PC-3 (cell line): ENCODE results near the gene GCHFR. TPM values are rescaled to one million over a fixed set of nuclear protein-coding genes. Genes with fewer than 3 reads are reported as not detected.
A peak's percentile ranks its signal among the peaks of the same experiment; 100 is the strongest.

Experiments
- ATAC-seq: fragments of 200-7000 bp; cut with Tn5 transposase; 2 replicates; pipeline ENCODE4 v1.9.1; 2020; ENCODE audit warnings: mild to moderate bottlenecking, moderate library complexity
- BruUV-seq: library from RNA; stranded (reverse); fragments of 400-500 nt; replicated peaks from 2 replicates; lab custom pipeline; 2021; lab: Mats Ljungman, UMichigan
- CTCF ChIA-PET: fragments of 300-600 bp; sonication (Branson Sonifier 250); formaldehyde crosslinking; loops from one replicate; lab custom pipeline; 2022; ENCODE audit warnings: antibody characterized with exemption; lab: Charles Lee
- POLR2A ChIA-PET: fragments of 300-600 bp; sonication (Branson Sonifier 250); formaldehyde crosslinking; loops from one replicate; lab custom pipeline; 2022; ENCODE audit warnings: antibody characterized with exemption; ENCODE audit not compliant: unreplicated experiment; lab: Charles Lee
- DNase-seq: peaks from one replicate; pipeline ENCODE4 v3.0.0-alpha.2; 2015
- H2AFZ ChIP-seq: fragments of 300-600 bp; sonication (generic); 2 replicates; pipeline ENCODE4 v1.6.0; 2016; ENCODE audit warnings: antibody characterized with exemption, low read length
- H3F3A ChIP-seq: fragments of 300-600 bp; sonication (generic); one replicate; pipeline ENCODE4 v1.6.0; 2017; ENCODE audit warnings: antibody characterized with exemption, low read length, control low read depth, mild to moderate bottlenecking; ENCODE audit not compliant: unreplicated experiment
- H3K27ac ChIP-seq: fragments of 300-600 bp; sonication (generic); 2 replicates; pipeline ENCODE4 v1.5.1; 2016; ENCODE audit warnings: mild to moderate bottlenecking, low read length
- H3K27me3 ChIP-seq: fragments of 300-600 bp; sonication (generic); 2 replicates; pipeline ENCODE4 v1.6.1; 2016; ENCODE audit warnings: low read length, mixed read lengths
- H3K36me3 ChIP-seq: fragments of 300-600 bp; sonication (generic); 2 replicates; pipeline ENCODE4 v1.6.1; 2016; ENCODE audit warnings: low read depth, mixed run types, low read length, mixed read lengths
- H3K4me1 ChIP-seq: fragments of 300-600 bp; sonication (generic); 2 replicates; pipeline ENCODE4 v1.5.1; 2016; ENCODE audit warnings: low read length; ENCODE audit not compliant: insufficient read depth
- H3K4me2 ChIP-seq: fragments of 300-600 bp; sonication (generic); 2 replicates; pipeline ENCODE4 v1.6.0; 2016; ENCODE audit warnings: low read length
- H3K4me3 ChIP-seq: fragments of 300-600 bp; sonication (generic); 2 replicates; pipeline ENCODE4 v1.5.1; 2016; ENCODE audit warnings: mild to moderate bottlenecking, low read length, mixed read lengths
- H3K79me2 ChIP-seq: fragments of 300-600 bp; sonication (generic); 2 replicates; pipeline ENCODE4 v1.6.1; 2017; ENCODE audit warnings: low read length, mixed read lengths
- H3K9ac ChIP-seq: fragments of 300-600 bp; sonication (generic); 2 replicates; pipeline ENCODE4 v1.6.0; 2016; ENCODE audit warnings: mild to moderate bottlenecking, low read length
- H3K9me2 ChIP-seq: fragments of 300-600 bp; sonication (generic); replicated peaks from 2 replicates; pipeline ENCODE4 v1.6.1; 2016; ENCODE audit warnings: mixed run types, low read length, mixed read lengths
- H3K9me3 ChIP-seq: fragments of 300-600 bp; sonication (generic); 2 replicates; pipeline ENCODE4 v1.6.1; 2016; ENCODE audit warnings: low read length, mixed read lengths
- H4K20me1 ChIP-seq: fragments of 300-600 bp; sonication (generic); 2 replicates; pipeline ENCODE4 v1.6.1; 2016; ENCODE audit warnings: low read length, mixed read lengths
- EZH2 ChIP-seq: fragments of 300-600 bp; sonication (generic); IDR thresholded peaks from one replicate; pipeline ENCODE4 v1.6.1; 2017; ENCODE audit warnings: antibody characterized with exemption, mild to moderate bottlenecking, low read length; ENCODE audit not compliant: unreplicated experiment
- EZH2phosphoT487 ChIP-seq: fragments of 300-600 bp; sonication (generic); IDR thresholded peaks from 2 replicates; pipeline ENCODE4 v1.6.1; 2018; ENCODE audit warnings: mild to moderate bottlenecking, antibody characterized with exemption, low read length, borderline replicate concordance
- intact Hi-C: fragments of 100-400 bp; cut with micrococcal nuclease; formaldehyde crosslinking; loops from 2 replicates; pipeline ENCODE4 v1.9.0; 2023
- total RNA-seq: library from RNA; depleted of rRNA; stranded (reverse); fragments of >200 nt; gene quantifications from 2 replicates; pipeline ENCODE4 v1.2.3, GENCODE V29; 2014
- TF ChIP-seq, protein P1 (sequence below): fragments of 300-600 bp; sonication (generic); conservative IDR thresholded peaks from 2 replicates; pipeline ENCODE4 v1.5.1; 2017; ENCODE audit warnings: antibody characterized with exemption, low read depth, mild to moderate bottlenecking, low read length

Gene GCHFR
- total RNA-seq, 1 experiment from 2014 or later, result 58.9 TPM

DNA sequence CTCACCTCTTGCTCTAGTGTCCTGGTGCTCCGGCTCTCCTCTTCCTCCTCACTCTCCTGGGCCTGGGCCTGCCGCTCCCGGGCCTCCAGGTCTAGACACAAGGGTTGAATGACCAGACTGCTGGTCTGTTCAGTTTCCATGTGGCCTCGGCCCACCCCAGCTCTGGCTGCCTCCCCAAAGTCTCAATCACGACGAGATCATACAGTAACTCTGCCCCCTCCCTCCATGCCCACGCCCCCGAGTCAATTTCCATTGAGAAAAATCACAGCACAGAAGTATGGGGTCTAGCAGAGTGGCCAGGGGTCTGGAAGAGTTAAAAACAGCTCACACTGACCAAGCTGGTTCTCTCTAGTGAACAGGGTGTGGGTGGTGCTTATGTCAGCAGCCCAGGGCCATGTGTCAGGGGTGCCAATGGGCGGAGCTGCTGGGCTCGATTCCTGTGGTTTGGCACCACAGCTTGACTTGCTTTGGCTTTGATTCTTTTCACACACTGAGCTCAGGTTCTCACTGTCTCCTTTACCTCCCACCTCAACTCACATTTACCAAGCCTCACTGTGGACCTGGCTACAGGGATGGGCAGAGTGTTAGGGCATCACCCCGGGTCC lies 12.8 kb downstream of the GCHFR start:
- intact Hi-C loops, result no loop called here
- Histone ChIP-seq H3K9me3 (no peaks in the 10 kb centered on the region), H3K79me2 (no peaks in the 10 kb centered on the region), H3K9ac (peak overlapping the region; percentile 29; the same call in 1 of the 2 replicates), H3K36me3 (peaks cover 18% of the 10 kb centered on the region), H3F3A (no peaks in the 10 kb centered on the region), H3K27ac (peak overlapping the region; percentile 66), H3K4me3 (no peak overlapping the region), H4K20me1 (no peaks in the 10 kb centered on the region), H3K4me1 (peaks cover 17% of the 10 kb centered on the region), H3K9me2 (no peaks in the 10 kb centered on the region), H3K27me3 (no peaks in the 10 kb centered on the region), H3K4me2 (peak overlapping the region; percentile 48), H2AFZ (no peak overlapping the region)
- CTCF ChIA-PET, result interaction anchor here (0.5 to 1.2 kb wide), 10 partner anchors 8 to 335 kb away, joined by 3 to 14 read pairs (median 5); partner anchors contain the start of genes GCHFR and VPS18
- ATAC-seq (peak; percentile 100), DNase-seq (peak; percentile 93)
- BruUV-seq, result no TSS peak
- POLR2A ChIA-PET, result interaction anchor here (0.5 to 1.0 kb wide), 5 partner anchors 9 to 260 kb away, joined by 3 to 4 read pairs (median 3); partner anchors contain the start of gene RAD51
- TF ChIP-seq EZH2 (no peak), EZH2phosphoT487 (no peak)
- TF ChIP-seq, protein P1, sequence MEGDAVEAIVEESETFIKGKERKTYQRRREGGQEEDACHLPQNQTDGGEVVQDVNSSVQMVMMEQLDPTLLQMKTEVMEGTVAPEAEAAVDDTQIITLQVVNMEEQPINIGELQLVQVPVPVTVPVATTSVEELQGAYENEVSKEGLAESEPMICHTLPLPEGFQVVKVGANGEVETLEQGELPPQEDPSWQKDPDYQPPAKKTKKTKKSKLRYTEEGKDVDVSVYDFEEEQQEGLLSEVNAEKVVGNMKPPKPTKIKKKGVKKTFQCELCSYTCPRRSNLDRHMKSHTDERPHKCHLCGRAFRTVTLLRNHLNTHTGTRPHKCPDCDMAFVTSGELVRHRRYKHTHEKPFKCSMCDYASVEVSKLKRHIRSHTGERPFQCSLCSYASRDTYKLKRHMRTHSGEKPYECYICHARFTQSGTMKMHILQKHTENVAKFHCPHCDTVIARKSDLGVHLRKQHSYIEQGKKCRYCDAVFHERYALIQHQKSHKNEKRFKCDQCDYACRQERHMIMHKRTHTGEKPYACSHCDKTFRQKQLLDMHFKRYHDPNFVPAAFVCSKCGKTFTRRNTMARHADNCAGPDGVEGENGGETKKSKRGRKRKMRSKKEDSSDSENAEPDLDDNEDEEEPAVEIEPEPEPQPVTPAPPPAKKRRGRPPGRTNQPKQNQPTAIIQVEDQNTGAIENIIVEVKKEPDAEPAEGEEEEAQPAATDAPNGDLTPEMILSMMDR, result no peak

GRCh38 chr15:40782609-40783227 lies 18.9 kb downstream of the GCHFR start:
- Histone ChIP-seq H3K27ac (no peak overlapping the region), H3K79me2 (peaks cover 35% of the 10 kb centered on the region), H3K4me1 (peaks cover 28% of the 10 kb centered on the region), H4K20me1 (no peaks in the 10 kb centered on the region), H3F3A (peaks cover 7% of the 10 kb centered on the region), H3K36me3 (no peaks in the 10 kb centered on the region), H3K4me3 (no peak overlapping the region), H3K9ac (no peak overlapping the region), H3K4me2 (no peak overlapping the region), H2AFZ (0 out of 2 replicates have a peak overlapping the region, but pooled peaks have one; percentile 3), H3K9me3 (no peaks in the 10 kb centered on the region), H3K9me2 (no peaks in the 10 kb centered on the region), H3K27me3 (no peaks in the 10 kb centered on the region)
- intact Hi-C loops, result loop anchor here (1.0 to 2.0 kb wide), 3 partner anchors 36 to 104 kb away; no protein-coding TSS in a partner anchor
- ChIA-PET CTCF (interaction anchor here (0.5 to 1.7 kb wide), 6 partner anchors 19 to 215 kb away, joined by 3 to 22 read pairs (median 4); partner anchors contain the start of gene GCHFR), POLR2A (no interaction called here)
- peak; percentile 90 for DNase-seq
- peak; percentile 90 for ATAC-seq
- BruUV-seq, result no TSS peak
- TF ChIP-seq EZH2 (no peak), EZH2phosphoT487 (no peak)
- TF ChIP-seq, protein P1, result peak; percentile 93
